GM12878 (cell line): ENCODE measurements around the gene HSF2BP. TPM values are rescaled to one million over a fixed set of nuclear protein-coding genes. Genes with fewer than 3 reads are reported as not detected.

Source experiments
- ATAC-seq: fragments of 200-7000 bp; cut with Tn5 transposase; 3 replicates; pipeline ENCODE4 v1.9.1; 2020; ENCODE audit warnings: mild to moderate bottlenecking, moderate library complexity
- BruUV-seq: library from RNA; stranded (reverse); fragments of 400-500 nt; replicated peaks from 2 replicates; lab custom pipeline; 2021; lab: Mats Ljungman, UMichigan
- CTCF ChIA-PET: fragments of 300-600 bp; sonication (Branson Sonifier 250); formaldehyde crosslinking; extraction: SDS; loops from one replicate; lab custom pipeline; 2021; ENCODE audit warnings: inconsistent platforms; lab: Yijun Ruan, JAX
- POLR2A ChIA-PET: fragments of 350-600 bp; formaldehyde crosslinking; extraction: SDS; loops from one replicate; lab custom pipeline; 2021; ENCODE audit warnings: inconsistent platforms; lab: Charles Lee
- RAD21 ChIA-PET: fragments of 300-600 bp; sonication (Branson Sonifier 250); formaldehyde crosslinking; loops from one replicate; lab custom pipeline; 2023; ENCODE audit warnings: antibody characterized with exemption; ENCODE audit not compliant: unreplicated experiment; lab: Charles Lee
- SMC1A ChIA-PET: fragments of 300-600 bp; sonication (Branson Sonifier 250); formaldehyde crosslinking; loops from one replicate; lab custom pipeline; 2023; ENCODE audit not compliant: unreplicated experiment, uncharacterized antibody; lab: Charles Lee
- DNase-seq: peaks from one replicate; pipeline ENCODE4 v3.0.0-alpha.2; 2011; ENCODE audit warnings: low read depth, low spot score
- FAIRE-seq: peaks from 3 replicates; lab custom pipeline; 2011; peaks lifted over from hg19 to GRCh38; lab: Jason Lieb, UNC
- H2AFZ ChIP-seq: 2 replicates; pipeline ENCODE4 v1.6.0; 2011; ENCODE audit warnings: low read depth, low read length, control low read depth; ENCODE audit not compliant: control insufficient read depth
- H3K27ac ChIP-seq: 2 replicates; pipeline ENCODE4 v1.5.1; 2011; ENCODE audit warnings: control low read depth; ENCODE audit not compliant: control insufficient read depth, insufficient read depth
- H3K27me3 ChIP-seq, 2 experiments: replicated peaks in 1 of 2; 2 replicates each; pipeline versions ENCODE4 v1.6.0 to v1.6.1; 2011; ENCODE audit warnings: low read length in 1 of 2; ENCODE audit not compliant: control insufficient read depth in 2 of 2, insufficient read depth in 2 of 2
- H3K36me3 ChIP-seq, 2 experiments: 2 replicates each; pipeline ENCODE4 v1.5.1; 2011; ENCODE audit warnings: low read length in 1 of 2; ENCODE audit not compliant: control insufficient read depth in 2 of 2, insufficient read depth in 2 of 2
- H3K4me1 ChIP-seq: 2 replicates; pipeline ENCODE4 v1.6.1; 2011; ENCODE audit warnings: mild to moderate bottlenecking, low read length, moderate library complexity, mixed read lengths; ENCODE audit not compliant: control insufficient read depth, insufficient read depth
- H3K4me2 ChIP-seq: 2 replicates; pipeline ENCODE4 v1.6.0; 2011; ENCODE audit warnings: control low read depth; ENCODE audit not compliant: control insufficient read depth, insufficient read depth
- H3K4me3 ChIP-seq: fragments of 200-600 bp; sonication (generic); 2 replicates; pipeline ENCODE4 v1.5.1; 2016
- H3K79me2 ChIP-seq: 2 replicates; pipeline ENCODE4 v1.6.0; 2011; ENCODE audit warnings: low read length; ENCODE audit not compliant: control insufficient read depth, insufficient read depth
- H3K9ac ChIP-seq: 2 replicates; pipeline ENCODE4 v1.8.0; 2011; ENCODE audit warnings: low read length, control low read depth, mixed read lengths; ENCODE audit not compliant: control insufficient read depth, insufficient read depth
- H3K9me3 ChIP-seq: replicated peaks from 3 replicates; pipeline ENCODE4 v1.5.1; 2011; ENCODE audit warnings: mild to moderate bottlenecking, low read length; ENCODE audit not compliant: control insufficient read depth, insufficient read depth
- H4K20me1 ChIP-seq: 2 replicates; pipeline ENCODE4 v1.6.0; 2011; ENCODE audit not compliant: control insufficient read depth, insufficient read depth
- ASH2L ChIP-seq: fragments of 300-600, 200-600 bp; sonication (generic); IDR thresholded peaks from 2 replicates; pipeline ENCODE4 v1.6.1; 2017; ENCODE audit warnings: low read depth, mild to moderate bottlenecking, borderline replicate concordance
- BACH1 ChIP-seq: fragments of 450-650 bp; IDR thresholded peaks from 2 replicates; pipeline ENCODE4 v1.6.1; 2017; ENCODE audit warnings: mild to moderate bottlenecking, borderline replicate concordance
- EZH2 ChIP-seq: IDR thresholded peaks from 2 replicates; pipeline ENCODE4 v1.6.1; 2012; ENCODE audit warnings: low read depth, mild to moderate bottlenecking, control low read depth, inconsistent platforms, low read length, borderline replicate concordance; ENCODE audit not compliant: control insufficient read depth
- FOXM1 ChIP-seq: IDR thresholded peaks from 2 replicates; pipeline ENCODE4 v1.6.1; 2012; ENCODE audit warnings: low read depth, mild to moderate bottlenecking, inconsistent platforms, low read length, moderate library complexity
- GATAD2B ChIP-seq: fragments of 450-650 bp; conservative IDR thresholded peaks from 2 replicates; pipeline ENCODE4 v1.6.1; 2017; ENCODE audit warnings: low read depth, mild to moderate bottlenecking, moderate library complexity
- HDAC2 ChIP-seq: fragments of 200-600 bp; sonication (generic); IDR thresholded peaks from 2 replicates; pipeline ENCODE4 v1.6.1; 2017
- KAT2A ChIP-seq: conservative IDR thresholded peaks from 2 replicates; pipeline ENCODE4 v1.6.1; 2011; ENCODE audit warnings: low read depth, low read length; ENCODE audit not compliant: control insufficient read depth
- KDM1A ChIP-seq: fragments of 200-600 bp; sonication (generic); IDR thresholded peaks from 2 replicates; pipeline ENCODE4 v1.6.1; 2016; ENCODE audit warnings: borderline replicate concordance
- LARP7 ChIP-seq: fragments of 450-650 bp; IDR thresholded peaks from 2 replicates; pipeline ENCODE4 v1.6.1; 2017; ENCODE audit warnings: mild to moderate bottlenecking
- MYC ChIP-seq: IDR thresholded peaks from 2 replicates; pipeline ENCODE4 v1.6.1; 2011; ENCODE audit warnings: mild to moderate bottlenecking, low read length, moderate library complexity, inconsistent platforms; ENCODE audit not compliant: insufficient read depth, insufficient replicate concordance, insufficient read length, severe bottlenecking
- NFXL1 ChIP-seq: fragments of 450-650 bp; IDR thresholded peaks from 2 replicates; pipeline ENCODE4 v1.6.1; 2017; ENCODE audit warnings: antibody characterized with exemption, mild to moderate bottlenecking, borderline replicate concordance
- NR2F1 ChIP-seq: fragments of 450-650 bp; conservative IDR thresholded peaks from 2 replicates; pipeline ENCODE4 v1.6.1; 2017; ENCODE audit warnings: mild to moderate bottlenecking
- POLR2A ChIP-seq: IDR thresholded peaks from 2 replicates; pipeline ENCODE4 v1.6.1; 2011; ENCODE audit warnings: low read depth, mild to moderate bottlenecking, low read length
- SMARCA5 ChIP-seq: fragments of 450-650 bp; IDR thresholded peaks from 2 replicates; pipeline ENCODE4 v1.6.1; 2017; ENCODE audit warnings: mild to moderate bottlenecking
- WRNIP1 ChIP-seq: IDR thresholded peaks from 2 replicates; pipeline ENCODE4 v1.6.1; 2011; ENCODE audit warnings: low read depth, low read length, improper control_type of control experiment, borderline replicate concordance
- ZNF24 ChIP-seq: fragments of 450-650 bp; IDR thresholded peaks from 2 replicates; pipeline ENCODE4 v1.6.1; 2017; ENCODE audit warnings: antibody characterized with exemption, mild to moderate bottlenecking
- WGBS: methylation state at CpG from one replicate; pipeline ENCODE4 v1.1.6; 2016; ENCODE audit warnings: low lambda C conversion rate; ENCODE audit not compliant: insufficient replicate concordance, insufficient coverage; ENCODE audit errors: missing lambda C conversion rate; 5-methylcytosine and 5-hydroxymethylcytosine counted together
- in situ Hi-C: fragments of 300-500 bp; cut with MboI; formaldehyde crosslinking; loops from 9 replicates; pipeline ENCODE4 v1.14.3; 2018; ENCODE audit warnings: mixed read lengths
- intact Hi-C: fragments of 100-400 bp; cut with micrococcal nuclease; formaldehyde crosslinking; loops from one replicate; pipeline ENCODE4 v1.14.2; 2022; ENCODE audit not compliant: unreplicated experiment
- polyA plus RNA-seq, 11 experiments: library from polyadenylated mRNA; depleted of rRNA in 4 of 11; unstranded in 6 of 11; stranded (reverse) in 5 of 11; fragments of >200 nt; fragmentation: Nextera tagmentation in 4 of 11; fragmentation: Illumina TruSeq in 1 of 11; extraction: Ambion mirVana in 4 of 11; extraction: Trizol in 1 of 11; gene quantifications; 1 replicate in 1 of 11; 2 replicates in 10 of 11; pipeline versions ENCODE4 v1.2.1 to v1.2.3, GENCODE V29; 2011 to 2016; ENCODE audit warnings: inconsistent platforms in 2 of 11, missing spikeins in 2 of 11, low read depth in 1 of 11
- total RNA-seq, 4 experiments: library from RNA; depleted of rRNA in 3 of 4; stranded (reverse); fragments of >200 nt in 3 of 4; fragmentation: Illumina TruSeq in 1 of 4; extraction: Trizol in 1 of 4; gene quantifications; 2 replicates each; pipeline versions ENCODE4 v1.2.1 to v1.2.3, GENCODE V29; 2013 to 2021
- TF ChIP-seq, protein P1 (sequence below): fragments of 450-650 bp; IDR thresholded peaks from 2 replicates; pipeline ENCODE4 v1.6.1; 2017; ENCODE audit warnings: mild to moderate bottlenecking, low read depth, inconsistent platforms; ENCODE audit not compliant: poor library complexity, severe bottlenecking
- TF ChIP-seq, protein P2 (sequence below): fragments of 450-650 bp; IDR thresholded peaks from 2 replicates; pipeline ENCODE4 v1.6.1; 2018; ENCODE audit warnings: borderline replicate concordance, mild to moderate bottlenecking; ENCODE audit not compliant: partially characterized antibody

Gene HSF2BP
- total and polyA plus RNA-seq, 10 of the 15 experiments (the other 5 are each of a cell fraction or from before 2014, with no cell fraction given) = 0.07 to 0.81 (median 0.35) TPM

DNA sequence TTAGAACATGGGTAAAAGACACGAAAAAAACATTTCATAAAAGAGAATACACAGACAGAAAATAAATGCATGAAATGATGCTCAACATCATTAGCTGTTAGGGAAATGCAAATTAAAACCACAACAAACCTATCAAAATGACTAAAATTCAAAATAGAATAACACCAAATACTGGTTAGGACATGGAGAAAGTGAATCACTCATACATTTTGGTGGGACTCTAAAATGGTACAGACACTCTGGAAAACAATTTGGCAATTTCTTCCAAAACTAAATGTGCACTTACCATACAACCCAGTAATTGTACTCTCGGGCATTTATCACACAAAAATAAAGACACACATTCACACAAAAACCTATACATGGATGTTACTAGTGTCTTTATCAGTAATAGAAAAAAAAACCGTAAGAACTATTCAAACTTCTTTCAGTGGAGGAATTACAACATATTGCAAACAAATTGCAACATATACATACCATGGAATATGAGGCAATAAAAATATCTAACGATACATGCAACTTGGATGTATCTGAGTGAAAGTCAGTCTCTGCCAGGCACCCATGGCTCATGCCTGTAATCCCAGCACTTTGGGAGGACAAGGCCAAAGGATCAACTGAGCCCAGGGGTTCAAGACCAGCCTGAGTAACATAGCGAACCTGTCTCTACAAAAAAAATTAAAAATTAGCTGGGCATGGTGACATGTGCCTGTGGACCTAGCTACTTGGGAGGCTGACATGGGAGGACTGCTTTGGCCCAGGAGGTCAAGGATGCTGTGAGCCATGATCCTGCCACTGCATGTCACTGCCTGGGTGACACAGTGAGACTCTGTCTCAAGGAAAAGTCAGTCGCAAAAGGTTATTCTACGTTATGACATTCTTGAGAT lies 19.6 kb downstream of the HSF2BP start (continued):
- no peak for TF ChIP-seq HDAC2
- TF ChIP-seq WRNIP1 = no peak
- TF ChIP-seq MYC = no peak
- TF ChIP-seq EZH2 = no peak
- TF ChIP-seq ASH2L = no peak

- no peak overlapping the region for H3K4me2 ChIP-seq
- H3K36me3 ChIP-seq = no peaks in the 10 kb centered on the region
- BruUV-seq = no TSS peak
- H3K27me3 ChIP-seq = no peaks in the 10 kb centered on the region
- no peak overlapping the region for H3K4me3 ChIP-seq
- no peaks in the 10 kb centered on the region for H3K79me2 ChIP-seq
- H4K20me1 ChIP-seq = no peaks in the 10 kb centered on the region
- in situ Hi-C loops (no loop called here), intact Hi-C loops (no loop called here)
- ChIA-PET SMC1A (no interaction called here), RAD21 (no interaction called here), POLR2A (no interaction called here), CTCF (no interaction called here)
- no peak overlapping the region for H3K9ac ChIP-seq
- FAIRE-seq (no peak), DNase-seq (no peak), ATAC-seq (no peak)
- no peaks in the 10 kb centered on the region for H3K9me3 ChIP-seq
- 42% methylated on average over 3 of the region's 3 CpGs for WGBS
- no peak overlapping the region for H3K27ac ChIP-seq
- H2AFZ ChIP-seq = no peak overlapping the region
- no peaks in the 10 kb centered on the region for H3K4me1 ChIP-seq
- no peak for TF ChIP-seq GATAD2B
- no peak for TF ChIP-seq LARP7
- TF ChIP-seq, protein P1, sequence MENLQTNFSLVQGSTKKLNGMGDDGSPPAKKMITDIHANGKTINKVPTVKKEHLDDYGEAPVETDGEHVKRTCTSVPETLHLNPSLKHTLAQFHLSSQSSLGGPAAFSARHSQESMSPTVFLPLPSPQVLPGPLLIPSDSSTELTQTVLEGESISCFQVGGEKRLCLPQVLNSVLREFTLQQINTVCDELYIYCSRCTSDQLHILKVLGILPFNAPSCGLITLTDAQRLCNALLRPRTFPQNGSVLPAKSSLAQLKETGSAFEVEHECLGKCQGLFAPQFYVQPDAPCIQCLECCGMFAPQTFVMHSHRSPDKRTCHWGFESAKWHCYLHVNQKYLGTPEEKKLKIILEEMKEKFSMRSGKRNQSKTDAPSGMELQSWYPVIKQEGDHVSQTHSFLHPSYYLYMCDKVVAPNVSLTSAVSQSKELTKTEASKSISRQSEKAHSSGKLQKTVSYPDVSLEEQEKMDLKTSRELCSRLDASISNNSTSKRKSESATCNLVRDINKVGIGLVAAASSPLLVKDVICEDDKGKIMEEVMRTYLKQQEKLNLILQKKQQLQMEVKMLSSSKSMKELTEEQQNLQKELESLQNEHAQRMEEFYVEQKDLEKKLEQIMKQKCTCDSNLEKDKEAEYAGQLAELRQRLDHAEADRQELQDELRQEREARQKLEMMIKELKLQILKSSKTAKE = no peak
- TF ChIP-seq KAT2A = no peak
- no peak for TF ChIP-seq NFXL1
- TF ChIP-seq KDM1A = no peak
- no peak for TF ChIP-seq FOXM1
- TF ChIP-seq POLR2A = no peak
- TF ChIP-seq NR2F1 = no peak
- TF ChIP-seq BACH1 = no peak
- no peak for TF ChIP-seq EZH2
- no peak for TF ChIP-seq SMARCA5
- TF ChIP-seq ZNF24 = no peak
- TF ChIP-seq, protein P2, sequence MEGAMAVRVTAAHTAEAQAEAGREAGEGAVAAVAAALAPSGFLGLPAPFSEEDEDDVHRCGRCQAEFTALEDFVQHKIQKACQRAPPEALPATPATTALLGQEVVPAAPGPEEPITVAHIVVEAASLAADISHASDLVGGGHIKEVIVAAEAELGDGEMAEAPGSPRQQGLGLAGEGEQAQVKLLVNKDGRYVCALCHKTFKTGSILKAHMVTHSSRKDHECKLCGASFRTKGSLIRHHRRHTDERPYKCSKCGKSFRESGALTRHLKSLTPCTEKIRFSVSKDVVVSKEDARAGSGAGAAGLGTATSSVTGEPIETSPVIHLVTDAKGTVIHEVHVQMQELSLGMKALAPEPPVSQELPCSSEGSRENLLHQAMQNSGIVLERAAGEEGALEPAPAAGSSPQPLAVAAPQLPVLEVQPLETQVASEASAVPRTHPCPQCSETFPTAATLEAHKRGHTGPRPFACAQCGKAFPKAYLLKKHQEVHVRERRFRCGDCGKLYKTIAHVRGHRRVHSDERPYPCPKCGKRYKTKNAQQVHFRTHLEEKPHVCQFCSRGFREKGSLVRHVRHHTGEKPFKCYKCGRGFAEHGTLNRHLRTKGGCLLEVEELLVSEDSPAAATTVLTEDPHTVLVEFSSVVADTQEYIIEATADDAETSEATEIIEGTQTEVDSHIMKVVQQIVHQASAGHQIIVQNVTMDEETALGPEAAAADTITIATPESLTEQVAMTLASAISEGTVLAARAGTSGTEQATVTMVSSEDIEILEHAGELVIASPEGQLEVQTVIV = no peak
Observed at GRCh38 chr21:43637530-43638158, 21.6 kb downstream of the HSF2BP start.
